ENCODE results near the gene IL17REL. TPM values are rescaled to one million over a fixed set of nuclear protein-coding genes. Genes with fewer than 3 reads are reported as not detected.

IL17REL gene
- total RNA-seq, 1 experiment from 2014 or later = 0.24 TPM

- Mint-ChIP-seq H3K4me3 (no peak overlapping the region), H3K27ac (no peak overlapping the region), H3K27me3 (ENCODE audit: low read depth) (peaks cover 2% of the 10 kb centered on the region), H3K9me3 (peaks cover 12% of the 10 kb centered on the region), H3K36me3 (0 out of 2 replicates have a peak, but pooled peaks cover 2% of the 10 kb centered on the region), H3K4me1 (no peaks in the 10 kb centered on the region)
- ChIA-PET CTCF (no interaction called here), POLR2A (no interaction called here)
- ATAC-seq (no peak), DNase-seq (ENCODE audit: low spot score) (no peak)
- no peak for TF ChIP-seq NR3C1 (CRISPR knock-in tag; conservative IDR thresholded peaks at IDR 0.05; ENCODE audit: low read depth)
- TF ChIP-seq ESRRA (CRISPR knock-in tag; IDR thresholded peaks at IDR 0.05; ENCODE audit: borderline replicate concordance) = no peak
- no peak for TF ChIP-seq ZNF317 (CRISPR knock-in tag; IDR thresholded peaks at IDR 0.05; ENCODE audit: borderline replicate concordance, low read depth)
- TF ChIP-seq MAX (CRISPR knock-in tag; IDR thresholded peaks at IDR 0.05) = no peak
- no peak for TF ChIP-seq ZNF671 (CRISPR knock-in tag; IDR thresholded peaks at IDR 0.05)
- no peak for TF ChIP-seq ZNF138 (CRISPR knock-in tag; conservative IDR thresholded peaks at IDR 0.05)
- TF ChIP-seq JUN (CRISPR knock-in tag; IDR thresholded peaks at IDR 0.05) = no peak
These were observed 36.3 kb upstream of the IL17REL start for GRCh38 chr22:50048836-50049235.

DNA sequence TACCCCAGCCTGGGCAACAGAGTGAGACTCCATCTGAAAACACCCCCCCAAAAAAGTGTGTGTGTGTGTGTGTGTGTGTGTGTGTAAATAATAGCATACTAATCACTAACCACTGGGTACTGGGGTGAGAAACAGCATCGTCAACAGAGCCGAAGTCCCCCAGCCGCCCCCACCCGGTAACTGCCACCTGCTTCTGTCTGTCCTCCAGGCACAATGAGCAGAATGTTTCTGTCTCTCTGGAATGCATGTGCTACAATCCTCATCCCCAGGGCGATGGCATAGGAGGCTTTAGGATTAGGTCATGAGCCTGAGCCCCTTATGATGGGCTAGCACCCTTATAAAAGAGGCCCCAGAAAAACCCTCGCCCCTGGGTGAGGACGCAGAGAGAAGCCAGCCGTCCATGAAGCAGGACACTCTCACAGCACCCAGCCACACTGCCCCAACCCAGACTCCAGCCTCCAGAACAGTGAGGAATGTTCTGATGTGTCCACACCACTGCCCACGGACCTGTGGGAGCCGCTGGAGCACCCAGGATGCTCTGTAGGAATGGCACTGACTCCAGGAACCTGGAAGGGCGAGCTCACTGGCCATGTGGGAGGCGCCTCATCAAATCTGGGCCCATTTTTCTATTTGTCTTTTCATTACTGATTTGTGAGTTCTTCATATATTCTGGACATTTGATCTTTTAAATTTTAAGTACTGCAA, 35.6 kb upstream of the IL17REL start:
- CTCF ChIA-PET = no interaction called here
- no peak for TF ChIP-seq TCF7 (CRISPR knock-in tag; IDR thresholded peaks at IDR 0.05; ENCODE audit: low read depth)
- no peak for TF ChIP-seq ELF4 (CRISPR knock-in tag; IDR thresholded peaks at IDR 0.05; ENCODE audit: low read depth)
- TF ChIP-seq GRHL2 (CRISPR knock-in tag; IDR thresholded peaks at IDR 0.05; ENCODE audit: insufficient replicate concordance, severe bottlenecking) = no peak
- TF ChIP-seq FOXP1 (CRISPR knock-in tag; IDR thresholded peaks at IDR 0.05; ENCODE audit: borderline replicate concordance) = no peak
- TF ChIP-seq ESRRA (CRISPR knock-in tag; IDR thresholded peaks at IDR 0.05; ENCODE audit: borderline replicate concordance) = no peak
- no peak for TF ChIP-seq HMGA2 (CRISPR knock-in tag; IDR thresholded peaks at IDR 0.05)
- Mint-ChIP-seq H3K36me3 (no peaks in the 10 kb centered on the region), H3K4me1 (no peaks in the 10 kb centered on the region), H3K27me3 (ENCODE audit: low read depth) (no peaks in the 10 kb centered on the region), H3K9me3 (peaks cover 8% of the 10 kb centered on the region; the same call in 1 of the 2 replicates), H3K4me3 (no peak overlapping the region), H3K27ac (no peak overlapping the region)
- ATAC-seq (no peak), DNase-seq (ENCODE audit: low spot score) (no peak)
- POLR2A ChIA-PET = no interaction called here

GRCh38 chr22:50047346-50047745, 34.8 kb upstream of the IL17REL start:
- DNase-seq (ENCODE audit: low spot score) = no peak

More at GRCh38 chr22:50047346-50047745, 34.8 kb upstream of the IL17REL start:
- H3K27ac Mint-ChIP-seq = no peak overlapping the region
- no peak overlapping the region for H3K4me3 Mint-ChIP-seq
- POLR2A ChIA-PET = no interaction called here
- ATAC-seq = no peak
- H3K36me3 Mint-ChIP-seq = no peaks in the 10 kb centered on the region
- H3K9me3 Mint-ChIP-seq = peaks cover 3% of the 10 kb centered on the region; the same call in 1 of the 2 replicates
- TF ChIP-seq, protein P1, sequence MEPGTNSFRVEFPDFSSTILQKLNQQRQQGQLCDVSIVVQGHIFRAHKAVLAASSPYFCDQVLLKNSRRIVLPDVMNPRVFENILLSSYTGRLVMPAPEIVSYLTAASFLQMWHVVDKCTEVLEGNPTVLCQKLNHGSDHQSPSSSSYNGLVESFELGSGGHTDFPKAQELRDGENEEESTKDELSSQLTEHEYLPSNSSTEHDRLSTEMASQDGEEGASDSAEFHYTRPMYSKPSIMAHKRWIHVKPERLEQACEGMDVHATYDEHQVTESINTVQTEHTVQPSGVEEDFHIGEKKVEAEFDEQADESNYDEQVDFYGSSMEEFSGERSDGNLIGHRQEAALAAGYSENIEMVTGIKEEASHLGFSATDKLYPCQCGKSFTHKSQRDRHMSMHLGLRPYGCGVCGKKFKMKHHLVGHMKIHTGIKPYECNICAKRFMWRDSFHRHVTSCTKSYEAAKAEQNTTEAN (CRISPR knock-in tag; IDR thresholded peaks at IDR 0.05) = no peak
- TF ChIP-seq ZNF416 (CRISPR knock-in tag; IDR thresholded peaks at IDR 0.05) (no peak), ZNF317 (CRISPR knock-in tag; IDR thresholded peaks at IDR 0.05; ENCODE audit: borderline replicate concordance, low read depth) (no peak), RELA (CRISPR knock-in tag; IDR thresholded peaks at IDR 0.05; ENCODE audit: borderline replicate concordance) (no peak), NR3C1 (CRISPR knock-in tag; conservative IDR thresholded peaks at IDR 0.05; ENCODE audit: low read depth) (no peak)
- TF ChIP-seq, protein P2, sequence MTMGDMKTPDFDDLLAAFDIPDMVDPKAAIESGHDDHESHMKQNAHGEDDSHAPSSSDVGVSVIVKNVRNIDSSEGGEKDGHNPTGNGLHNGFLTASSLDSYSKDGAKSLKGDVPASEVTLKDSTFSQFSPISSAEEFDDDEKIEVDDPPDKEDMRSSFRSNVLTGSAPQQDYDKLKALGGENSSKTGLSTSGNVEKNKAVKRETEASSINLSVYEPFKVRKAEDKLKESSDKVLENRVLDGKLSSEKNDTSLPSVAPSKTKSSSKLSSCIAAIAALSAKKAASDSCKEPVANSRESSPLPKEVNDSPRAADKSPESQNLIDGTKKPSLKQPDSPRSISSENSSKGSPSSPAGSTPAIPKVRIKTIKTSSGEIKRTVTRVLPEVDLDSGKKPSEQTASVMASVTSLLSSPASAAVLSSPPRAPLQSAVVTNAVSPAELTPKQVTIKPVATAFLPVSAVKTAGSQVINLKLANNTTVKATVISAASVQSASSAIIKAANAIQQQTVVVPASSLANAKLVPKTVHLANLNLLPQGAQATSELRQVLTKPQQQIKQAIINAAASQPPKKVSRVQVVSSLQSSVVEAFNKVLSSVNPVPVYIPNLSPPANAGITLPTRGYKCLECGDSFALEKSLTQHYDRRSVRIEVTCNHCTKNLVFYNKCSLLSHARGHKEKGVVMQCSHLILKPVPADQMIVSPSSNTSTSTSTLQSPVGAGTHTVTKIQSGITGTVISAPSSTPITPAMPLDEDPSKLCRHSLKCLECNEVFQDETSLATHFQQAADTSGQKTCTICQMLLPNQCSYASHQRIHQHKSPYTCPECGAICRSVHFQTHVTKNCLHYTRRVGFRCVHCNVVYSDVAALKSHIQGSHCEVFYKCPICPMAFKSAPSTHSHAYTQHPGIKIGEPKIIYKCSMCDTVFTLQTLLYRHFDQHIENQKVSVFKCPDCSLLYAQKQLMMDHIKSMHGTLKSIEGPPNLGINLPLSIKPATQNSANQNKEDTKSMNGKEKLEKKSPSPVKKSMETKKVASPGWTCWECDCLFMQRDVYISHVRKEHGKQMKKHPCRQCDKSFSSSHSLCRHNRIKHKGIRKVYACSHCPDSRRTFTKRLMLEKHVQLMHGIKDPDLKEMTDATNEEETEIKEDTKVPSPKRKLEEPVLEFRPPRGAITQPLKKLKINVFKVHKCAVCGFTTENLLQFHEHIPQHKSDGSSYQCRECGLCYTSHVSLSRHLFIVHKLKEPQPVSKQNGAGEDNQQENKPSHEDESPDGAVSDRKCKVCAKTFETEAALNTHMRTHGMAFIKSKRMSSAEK (CRISPR knock-in tag; IDR thresholded peaks at IDR 0.05; ENCODE audit: borderline replicate concordance) = no peak
- CTCF ChIA-PET = interaction anchor here (0.5 to 1.2 kb wide), 2 partner anchors 17 to 45 kb away, joined by 3 to 4 read pairs; no protein-coding TSS in a partner anchor
- no peaks in the 10 kb centered on the region for H3K27me3 Mint-ChIP-seq (ENCODE audit: low read depth)
- no peaks in the 10 kb centered on the region for H3K4me1 Mint-ChIP-seq

Data from WTC11 (cell line).